Stimulated activated CD8-positive, alpha-beta memory T cell treated with anti-CD3 and anti-CD28 coated beads, Interleukin-4, amount 100 ng/mL, for 24 hours (primary cell): ENCODE results near the gene PLXNB1.

Experiments used
- DNase-seq: peaks from one replicate; pipeline ENCODE4 v3.0.0-alpha.2; 2020; ENCODE audit warnings: low read depth

The PLXNB1 gene

DNA sequence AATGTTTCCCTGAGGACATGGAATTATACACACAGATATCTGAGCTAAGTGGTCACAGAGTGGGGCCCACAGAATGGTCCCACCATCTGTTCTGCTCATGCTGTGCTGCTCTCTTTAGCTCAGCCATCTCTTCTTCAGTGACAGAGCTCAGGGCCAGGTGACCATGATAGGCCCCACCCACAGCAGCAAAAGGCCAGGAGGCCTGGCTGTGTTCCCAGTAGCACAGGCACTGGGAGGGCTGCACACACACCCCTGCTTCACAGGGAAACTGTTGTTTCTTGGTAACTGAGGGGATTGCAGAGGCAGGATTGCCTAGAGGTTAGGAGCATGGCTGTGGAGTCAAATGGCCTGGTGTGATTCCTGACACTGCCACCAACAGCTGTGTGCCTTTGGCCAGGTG lies 62.7 kb downstream of the PLXNB1 start:
- no peak for DNase-seq

DNA sequence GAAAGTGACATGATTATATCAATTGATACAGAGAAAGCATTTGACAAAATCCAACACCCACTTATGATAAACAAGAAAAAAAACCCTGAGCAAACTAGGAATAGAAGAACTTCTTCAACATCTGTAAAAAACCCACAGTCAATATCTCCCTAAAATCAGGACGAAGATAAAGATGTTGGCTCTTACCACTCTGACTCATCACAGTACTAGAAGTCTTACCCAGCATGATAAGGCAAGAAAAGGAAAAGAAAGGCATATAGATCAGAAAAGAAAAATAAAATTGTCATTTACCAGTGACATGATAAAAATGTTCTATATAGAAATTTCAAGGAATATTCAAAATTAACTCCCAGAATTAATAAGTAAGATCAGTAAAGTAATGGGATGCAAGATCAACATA lies 65.0 kb downstream of the PLXNB1 start:
- no peak for DNase-seq

DNA sequence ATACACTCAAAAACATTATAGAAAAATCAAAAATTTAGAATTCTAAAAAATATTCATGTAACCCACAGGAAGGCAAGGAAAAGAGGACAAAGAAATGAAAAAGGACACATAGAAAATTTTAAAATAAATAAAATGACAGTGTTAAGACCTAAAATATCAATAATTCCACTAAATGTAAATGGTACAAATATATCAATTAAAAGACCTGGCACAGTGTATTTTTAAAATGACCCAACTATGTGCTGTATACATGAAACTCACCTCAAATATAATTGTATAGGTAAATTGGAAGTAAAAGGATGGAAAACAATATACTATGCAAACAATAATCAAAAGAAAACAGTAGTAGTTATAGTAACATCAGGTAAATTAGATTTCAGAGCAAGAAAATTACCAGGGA lies 68.0 kb downstream of the PLXNB1 start:
- no peak for DNase-seq

DNA sequence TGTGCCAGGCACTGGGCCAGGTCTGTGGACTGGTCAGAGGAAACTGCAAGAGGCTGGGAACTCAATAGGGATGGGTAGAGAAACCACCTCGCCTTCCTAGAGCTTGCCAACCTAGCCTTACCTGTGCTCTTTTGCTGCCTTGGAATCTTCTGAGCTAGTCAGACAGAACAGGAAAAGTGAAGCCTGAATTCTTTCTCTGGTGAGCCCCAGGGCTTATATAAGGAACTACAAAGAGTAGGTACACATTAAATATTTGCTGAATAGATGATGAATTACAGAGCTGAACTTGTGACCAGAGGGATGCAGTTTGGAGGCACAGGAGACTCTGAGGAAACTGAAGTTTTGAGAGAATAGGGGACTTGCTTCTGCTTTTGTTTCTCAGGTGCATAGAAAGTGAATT lies 73.5 kb downstream of the PLXNB1 start:
- DNase-seq: no peak

DNA sequence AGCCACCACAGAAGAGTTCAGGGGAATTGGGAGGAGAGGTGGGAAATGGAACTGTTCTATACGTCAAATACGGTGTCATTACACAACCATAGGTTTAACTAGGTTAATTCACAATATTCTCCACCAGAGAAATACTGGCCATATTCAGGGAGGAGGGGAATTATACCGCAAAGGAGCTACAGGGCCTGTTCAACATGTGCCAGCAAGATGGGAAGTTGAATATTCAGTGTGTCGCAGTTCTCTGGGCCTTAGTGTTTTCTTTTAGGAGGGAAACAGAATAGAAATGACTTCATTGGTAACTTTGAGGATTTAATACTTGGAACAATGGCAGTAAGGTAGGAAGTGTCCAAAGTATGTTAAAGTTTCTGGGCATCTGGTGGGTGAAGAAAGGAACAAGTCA lies 75.9 kb downstream of the PLXNB1 start:
- no peak for DNase-seq
